ENCODE measurements around the gene SIRT2.

DNA sequence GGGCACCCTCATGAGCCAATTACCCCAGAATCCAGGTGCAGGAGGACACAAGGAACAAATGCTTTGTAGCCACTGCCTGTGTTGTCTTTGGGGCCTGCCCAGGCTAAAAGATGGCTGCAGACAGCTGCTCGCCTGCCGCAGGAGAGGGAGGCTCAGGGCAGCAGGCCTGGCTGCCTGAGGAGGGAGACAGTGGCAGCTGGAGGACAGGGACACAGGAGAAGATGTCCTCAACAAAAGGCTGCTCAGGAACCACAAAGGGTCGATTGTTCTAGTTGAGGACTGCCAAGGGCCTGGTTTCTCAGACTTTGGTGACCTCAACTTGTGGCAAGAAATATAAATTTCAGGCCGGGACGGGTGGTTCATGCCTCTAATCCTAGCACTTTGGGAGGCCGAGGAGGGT lies 7.6 kb downstream of the SIRT2 start:
- no peak for TF ChIP-seq GATA3 (IDR thresholded peaks at IDR 0.05; ENCODE audit: low read depth, low read length)
- no peak for TF ChIP-seq GATA2 (IDR thresholded peaks at IDR 0.05; ENCODE audit: low read depth, low read length)
